Peyer's patch (tissue), 4 donors: ENCODE results near the gene TECPR2.

Source experiments
- CTCF ChIP-seq, 6 experiments: fragments of 450-650 bp in 4 of 6; fragments of 200-600 bp in 2 of 6; sonication (generic) in 1 of 6; IDR thresholded peaks; one replicate each; pipeline ENCODE4 v1.5.1; 2017 to 2019; ENCODE audit warnings: antibody characterized with exemption in 6 of 6, mild to moderate bottlenecking in 3 of 6, moderate library complexity in 1 of 6
- POLR2A ChIP-seq, 2 donors: fragments of 450-650 bp; IDR thresholded peaks; one replicate each; pipeline ENCODE4 v1.5.1; 2017; ENCODE audit warnings: antibody characterized with exemption in 2 of 2, mild to moderate bottlenecking in 2 of 2, moderate library complexity in 2 of 2

- TF ChIP-seq CTCF (IDR thresholded peaks at IDR 0.05) (no peak), POLR2A (IDR thresholded peaks at IDR 0.05) (no peak)
These were observed 12.4 kb downstream of the TECPR2 start for GRCh38 chr14:102375119-102375518.
